Measurements from ENCODE around the gene NLRP1.

NLRP1 gene

DNA sequence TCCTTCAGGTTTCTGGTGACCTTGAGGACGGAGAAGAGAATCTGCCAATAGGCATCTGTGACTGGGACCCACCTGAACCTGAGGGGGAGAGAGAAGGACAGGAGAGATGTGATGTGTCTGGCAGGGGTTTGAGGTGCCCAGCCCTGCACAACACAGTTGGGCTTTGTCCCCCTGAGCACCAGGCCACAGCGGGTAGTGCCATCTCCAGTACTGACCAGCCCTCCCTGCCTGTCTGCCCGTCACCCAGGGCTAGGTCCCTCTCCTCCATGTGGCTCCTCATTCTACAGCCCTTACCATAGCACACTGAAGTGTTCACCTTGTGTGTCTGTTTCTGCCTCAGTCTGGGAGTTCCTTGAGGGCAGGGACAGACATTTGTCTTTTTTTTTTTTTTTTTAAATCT, 30.8 kb downstream of the NLRP1 start:
- no peak for DNase-seq

DNA sequence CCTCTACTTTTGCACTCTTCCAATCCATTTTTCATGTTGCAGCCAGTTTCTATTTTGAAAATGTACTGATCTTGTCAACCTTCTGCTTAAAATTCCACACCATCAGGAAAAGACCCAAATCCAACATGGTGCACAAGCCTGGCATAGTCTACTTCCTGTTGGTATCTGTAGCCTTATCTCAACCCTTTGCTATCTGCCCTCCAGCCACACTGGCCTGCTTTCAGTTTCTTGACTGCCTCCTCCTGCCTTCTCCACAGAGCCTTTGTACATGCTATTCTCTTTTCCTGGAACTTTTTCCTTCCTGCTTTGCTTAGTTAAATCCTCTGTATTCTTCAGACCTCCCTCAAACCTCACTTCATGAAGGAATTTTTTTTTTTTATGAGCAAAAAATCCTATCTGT, 31.5 kb downstream of the NLRP1 start:
- DNase-seq = no peak

DNA sequence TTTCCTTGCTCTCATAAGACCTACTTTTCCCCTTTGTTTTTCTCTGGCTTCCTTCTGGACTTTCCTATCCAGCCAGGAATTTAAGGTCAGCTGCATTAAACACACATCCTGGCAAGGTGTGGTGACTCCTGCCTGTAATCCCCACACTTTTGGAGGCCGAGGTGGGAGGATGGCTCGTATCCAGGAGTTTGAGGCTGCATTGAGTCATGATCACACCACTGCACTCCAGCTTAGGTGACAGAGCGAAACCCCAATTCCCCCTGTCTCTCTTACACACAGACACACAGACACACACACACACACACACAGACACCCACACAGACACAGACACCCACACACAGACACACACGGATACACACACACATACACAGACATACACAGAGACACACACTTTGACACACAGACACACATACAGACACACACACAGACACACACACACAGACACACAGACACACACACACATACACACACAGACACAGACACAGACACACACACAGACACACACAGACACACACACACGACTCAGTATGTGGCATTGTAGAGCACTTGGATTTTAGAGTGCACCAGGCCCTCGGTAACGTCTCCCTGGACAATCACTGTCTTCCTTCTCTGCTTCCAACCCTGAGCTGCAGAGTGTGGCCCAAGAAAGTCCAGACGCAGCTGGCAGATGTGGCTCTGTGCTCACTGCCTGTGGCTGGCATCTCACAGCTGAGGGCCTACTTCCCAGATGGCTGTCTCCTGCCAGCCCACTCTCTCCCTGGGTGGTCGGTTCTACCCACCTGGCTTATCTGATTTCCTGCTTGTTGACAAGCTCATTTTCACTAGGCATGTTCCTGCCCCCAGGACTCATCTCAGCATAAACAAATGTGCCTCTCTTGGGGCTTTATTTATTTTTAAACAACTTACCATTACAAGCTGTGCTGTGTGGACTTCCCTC, 39.0 kb downstream of the NLRP1 start:
- no peak for DNase-seq

DNA sequence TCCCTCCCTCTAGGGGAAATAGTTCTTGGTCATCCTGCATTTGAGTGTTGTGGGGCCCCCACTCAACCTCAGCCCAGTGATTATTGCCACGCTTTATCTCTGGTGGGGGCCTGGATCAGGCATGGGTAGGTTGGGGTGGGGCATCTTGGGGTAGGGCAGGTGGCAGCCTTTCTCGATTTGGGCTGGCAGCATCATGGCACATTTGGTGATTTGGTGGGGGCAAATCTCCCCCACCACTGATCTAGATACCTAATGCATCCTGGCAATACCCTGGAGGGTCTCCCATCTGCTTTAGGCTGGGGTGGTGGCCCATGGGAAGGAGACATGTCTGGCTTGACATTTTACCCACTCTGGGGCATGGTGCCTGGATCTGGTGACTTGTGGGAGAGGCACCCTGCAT, 40.2 kb downstream of the NLRP1 start:
- no peak for DNase-seq

DNA sequence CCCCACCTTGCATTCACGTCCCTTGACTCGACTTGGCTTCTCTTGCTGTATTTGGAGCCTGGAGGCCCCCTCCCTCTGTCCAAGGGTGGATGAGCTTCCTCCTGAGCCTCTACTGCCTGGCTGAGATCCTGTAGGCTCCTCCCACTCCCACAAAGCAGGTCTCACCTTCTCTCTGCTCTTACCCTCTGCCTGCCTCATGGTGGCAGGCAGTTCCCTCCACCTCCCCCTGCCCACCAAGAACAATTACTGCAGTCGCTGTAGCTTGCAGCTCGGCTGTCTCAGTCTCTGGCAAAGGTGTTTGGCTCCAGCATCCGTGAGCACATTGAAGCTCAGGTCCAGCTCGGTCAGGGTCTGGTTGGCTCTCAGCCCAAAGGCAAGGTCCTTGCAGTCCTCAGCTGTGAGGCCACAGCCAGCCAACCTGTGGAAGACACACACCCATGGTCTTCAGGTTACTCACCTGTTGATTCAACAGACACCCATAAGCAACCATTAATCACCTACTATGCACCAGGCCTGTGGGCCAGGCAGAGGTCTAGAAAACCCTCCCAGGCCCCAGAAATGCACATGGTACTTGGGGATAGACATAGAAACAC, 42.6 kb downstream of the NLRP1 start:
- no peak for DNase-seq

DNA sequence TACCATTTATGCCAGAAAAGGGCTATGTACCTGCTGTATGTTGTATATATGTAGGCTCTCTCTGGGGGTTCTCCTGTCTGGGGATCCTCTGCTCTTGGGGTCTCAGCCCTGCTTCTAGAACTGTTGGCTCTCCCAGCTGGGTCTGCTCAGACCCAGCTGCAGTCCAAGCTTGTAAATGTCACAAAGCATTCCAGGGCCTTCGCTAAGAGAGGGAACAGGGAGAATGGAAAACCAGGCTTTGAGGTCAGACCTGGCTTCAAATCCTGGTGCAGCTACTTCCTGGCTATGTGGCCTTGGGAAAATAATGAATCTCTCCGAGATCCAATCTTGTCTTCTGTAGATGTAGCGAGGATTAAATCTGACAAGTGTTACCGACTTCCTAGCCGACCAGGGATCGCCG, 44.0 kb downstream of the NLRP1 start:
- DNase-seq = no peak

DNA sequence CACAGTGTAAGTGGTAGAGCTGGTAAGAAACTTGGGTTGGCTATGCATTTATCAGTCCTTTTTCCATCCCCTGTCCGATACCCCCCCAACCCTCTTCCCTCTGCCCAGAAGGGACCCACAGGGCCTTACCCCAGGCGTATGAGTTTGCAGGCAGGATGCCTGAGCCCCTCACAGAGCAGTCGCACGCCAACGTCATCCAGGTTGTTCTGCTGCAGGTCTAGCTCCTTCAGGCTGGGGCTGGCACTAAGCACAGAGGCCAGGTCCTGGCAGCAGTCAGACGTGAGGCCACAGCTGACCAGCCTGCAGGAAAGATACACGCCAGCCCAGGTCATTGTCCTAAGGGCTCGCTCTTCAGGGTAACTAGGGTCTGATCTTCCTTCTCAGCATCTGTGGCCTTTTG, 45.0 kb downstream of the NLRP1 start:
- no peak for DNase-seq

DNA sequence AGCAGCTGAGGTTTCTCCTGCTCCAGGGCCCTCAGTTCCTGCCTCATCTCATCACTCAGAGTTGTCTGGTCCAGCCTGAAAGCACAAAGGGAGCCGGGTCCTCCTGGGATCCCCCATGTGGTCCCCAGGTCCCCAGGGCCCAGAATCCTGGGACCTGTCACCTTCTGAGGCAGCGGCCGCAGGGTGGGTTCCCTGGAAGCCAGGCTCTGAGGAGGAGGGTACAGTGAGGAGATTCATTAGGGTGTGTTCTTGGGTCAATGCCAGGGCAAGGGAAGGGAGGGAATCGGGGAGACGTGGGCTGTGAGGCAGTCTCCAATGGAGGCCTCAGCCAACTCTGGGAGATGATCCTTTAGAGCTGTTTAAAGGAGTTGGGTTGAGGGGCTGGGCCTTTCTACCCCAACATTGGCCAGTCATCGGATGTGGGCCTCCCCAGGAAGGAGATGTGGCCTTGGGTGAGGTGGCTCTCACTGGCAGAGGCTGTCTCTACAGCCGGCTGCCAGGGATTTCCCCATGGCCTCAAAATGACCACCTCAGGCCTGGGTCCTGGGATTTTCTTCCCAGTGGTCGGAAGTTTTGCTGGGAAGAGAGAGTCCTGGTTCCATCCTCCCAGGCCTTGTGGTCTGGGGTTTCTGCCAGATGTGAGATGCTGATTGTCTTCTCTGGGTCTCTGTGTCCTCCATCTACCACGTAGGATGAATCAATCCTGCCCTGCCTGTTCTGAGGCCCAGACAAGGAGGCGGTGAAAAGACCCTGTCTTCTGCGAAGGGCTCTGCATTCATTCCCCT, 47.3 kb downstream of the NLRP1 start:
- no peak for DNase-seq

DNA sequence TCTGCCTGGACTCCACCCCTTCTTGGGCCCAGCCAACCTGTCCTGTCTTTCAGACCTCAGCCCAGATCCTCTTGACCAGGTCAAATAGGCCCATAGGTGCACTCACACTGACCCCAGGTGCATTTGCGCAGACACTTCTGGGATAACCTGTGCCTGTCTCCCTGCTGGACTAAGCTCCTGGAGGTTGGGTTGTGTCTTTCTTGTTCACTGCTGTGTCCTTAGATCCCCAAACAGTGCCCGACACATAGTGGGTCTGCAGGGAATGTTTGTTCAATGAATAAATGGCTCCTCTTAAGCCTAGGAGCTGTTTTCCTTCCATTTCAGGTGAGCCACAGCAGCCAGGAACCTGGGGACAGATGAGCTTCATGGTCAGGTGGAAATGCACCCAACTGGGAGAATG, 48.9 kb downstream of the NLRP1 start:
- DNase-seq = no peak

DNA sequence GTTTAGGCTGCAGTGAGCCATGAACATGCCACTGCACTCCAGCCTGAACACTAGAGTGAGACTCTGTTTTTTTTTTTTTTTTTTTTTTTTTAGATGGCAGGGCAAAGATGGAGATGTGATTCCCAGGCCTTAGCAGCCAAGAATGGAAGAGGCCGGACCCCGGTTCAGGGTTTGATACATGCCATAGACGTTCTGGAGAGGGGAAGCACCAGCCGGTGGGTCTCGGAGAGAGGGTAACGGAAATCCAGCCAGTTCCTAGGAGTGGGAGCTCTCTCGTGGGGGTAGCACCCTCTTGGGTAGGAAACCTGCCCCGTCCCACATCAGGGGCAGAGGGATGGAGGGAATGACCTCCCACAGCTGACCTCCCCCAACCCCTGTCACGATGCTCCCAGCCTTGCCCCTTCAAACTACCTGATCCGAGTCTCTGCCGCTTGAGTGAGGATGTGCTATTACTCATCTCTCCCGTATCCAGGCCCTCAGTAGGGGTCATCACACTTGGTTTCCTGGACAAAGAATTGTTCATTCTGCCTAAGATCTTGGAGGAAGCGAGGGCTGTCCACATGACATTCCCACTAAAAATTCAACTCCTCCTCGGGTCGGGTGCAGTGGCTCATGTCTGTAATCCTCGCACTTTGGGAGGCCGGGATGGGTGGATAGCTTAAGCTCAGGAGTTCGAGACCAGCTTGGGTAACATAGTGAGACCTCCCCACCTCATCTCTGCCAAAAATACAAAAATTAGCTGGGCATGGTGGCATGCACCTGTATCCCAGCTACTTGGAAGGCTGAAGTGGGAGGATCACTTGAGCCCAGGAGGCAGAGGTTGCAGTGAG, 50.6 kb downstream of the NLRP1 start:
- DNase-seq = no peak

DNA sequence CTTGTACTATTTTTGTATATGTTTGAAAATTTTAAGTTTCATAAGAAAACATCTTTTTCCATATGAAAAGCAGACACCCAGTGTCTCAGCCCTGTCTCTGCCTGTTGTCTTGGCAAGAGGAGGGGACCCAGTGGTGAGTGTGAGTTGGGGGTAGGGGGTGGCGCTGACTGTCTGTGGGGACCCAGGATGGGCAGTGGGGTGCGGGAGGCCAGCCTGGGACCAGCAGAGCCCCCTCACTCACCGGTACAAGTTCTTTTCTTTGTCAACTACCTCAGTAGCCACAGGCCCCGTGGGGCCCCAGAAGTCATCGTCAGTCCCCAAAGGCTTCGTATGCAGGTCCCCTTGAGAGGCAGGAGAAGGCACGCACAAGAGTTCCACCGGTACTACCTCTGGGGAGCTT, 51.7 kb downstream of the NLRP1 start:
- no peak for DNase-seq

DNA sequence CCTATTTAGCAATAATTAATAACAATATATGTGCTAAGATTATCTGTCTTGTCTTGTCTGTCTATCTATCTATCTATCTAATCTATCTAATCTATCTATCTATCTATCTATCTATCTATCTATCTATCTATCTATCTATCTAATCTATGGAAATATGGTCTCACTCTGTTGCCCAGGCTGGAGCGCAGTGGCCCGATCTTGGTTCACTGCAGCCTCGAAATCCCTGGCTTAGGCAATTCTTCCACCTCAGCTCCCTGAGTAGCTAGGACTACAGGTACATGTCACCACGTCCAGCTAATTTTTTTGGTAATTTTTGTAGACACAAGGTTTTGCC, 53.3 kb downstream of the NLRP1 start:
- DNase-seq = no peak

DNA sequence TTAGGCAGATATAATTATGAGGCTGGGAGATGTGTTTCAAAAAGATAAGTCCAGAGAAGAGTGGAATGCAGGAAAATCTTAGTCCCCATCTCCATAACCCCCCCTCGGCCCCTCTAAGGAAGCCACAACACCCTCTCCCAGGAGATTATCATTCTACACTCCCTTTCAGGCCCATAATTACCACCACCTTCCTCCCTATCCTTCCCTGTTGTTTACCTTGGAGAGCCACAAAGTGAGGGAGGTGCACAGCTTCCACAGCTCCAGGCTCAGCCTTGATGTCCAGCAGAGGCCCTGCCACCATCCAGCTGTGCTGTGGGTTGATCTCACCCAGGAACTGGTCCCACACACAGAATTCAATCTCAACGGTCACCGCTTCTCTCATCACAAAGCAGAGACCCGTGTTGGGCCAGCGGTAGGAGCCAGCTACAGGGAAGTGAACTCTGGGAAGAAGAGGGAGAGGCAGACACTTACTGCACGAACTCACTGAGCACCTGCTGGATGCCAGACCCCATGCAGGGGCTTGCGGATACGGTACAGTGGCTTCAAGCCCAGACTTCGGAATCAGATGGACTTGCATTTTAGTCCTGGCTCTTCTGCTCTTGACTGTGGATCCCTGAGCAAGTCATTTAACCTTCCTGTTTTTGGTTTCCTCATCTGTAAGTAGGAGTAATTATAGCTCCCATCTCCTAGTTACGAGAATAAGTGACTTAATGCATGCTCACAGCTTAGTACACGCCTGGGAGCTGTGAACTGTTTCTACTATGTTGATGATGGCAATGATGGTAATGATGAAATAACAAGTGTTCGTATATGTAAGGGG, 53.8 kb downstream of the NLRP1 start:
- DNase-seq = no peak

DNA sequence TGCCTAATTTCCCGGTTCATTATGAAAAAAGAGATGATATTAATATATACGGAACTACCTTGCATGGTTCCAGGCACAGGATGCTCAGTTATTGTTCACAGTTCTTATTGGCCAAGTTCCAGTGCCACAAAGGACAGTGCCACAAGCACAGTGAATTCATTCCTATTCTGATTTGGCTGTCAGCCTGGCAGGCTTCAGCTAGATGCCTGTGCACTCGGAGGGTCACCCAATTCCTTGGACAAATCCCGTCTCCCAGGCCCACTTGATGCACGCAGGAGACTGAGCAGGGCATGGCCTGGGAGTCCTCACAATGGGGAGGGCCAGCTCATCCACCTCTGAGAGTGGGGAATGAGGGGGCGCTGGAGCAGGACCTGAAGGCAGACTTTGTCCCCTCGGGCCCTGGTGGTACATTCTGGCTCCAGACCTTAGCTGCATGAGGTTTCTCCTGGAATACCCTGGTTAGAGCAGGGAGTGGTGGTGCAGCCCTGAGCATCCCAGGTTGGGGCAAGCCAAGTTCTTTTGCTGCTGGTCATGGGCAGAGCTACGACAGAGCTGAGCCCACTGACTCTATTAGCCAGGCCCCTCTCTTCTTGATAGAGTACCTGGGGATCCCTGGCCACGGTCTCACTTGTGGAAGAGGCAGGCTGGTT, 56.6 kb downstream of the NLRP1 start:
- no peak for DNase-seq

DNA sequence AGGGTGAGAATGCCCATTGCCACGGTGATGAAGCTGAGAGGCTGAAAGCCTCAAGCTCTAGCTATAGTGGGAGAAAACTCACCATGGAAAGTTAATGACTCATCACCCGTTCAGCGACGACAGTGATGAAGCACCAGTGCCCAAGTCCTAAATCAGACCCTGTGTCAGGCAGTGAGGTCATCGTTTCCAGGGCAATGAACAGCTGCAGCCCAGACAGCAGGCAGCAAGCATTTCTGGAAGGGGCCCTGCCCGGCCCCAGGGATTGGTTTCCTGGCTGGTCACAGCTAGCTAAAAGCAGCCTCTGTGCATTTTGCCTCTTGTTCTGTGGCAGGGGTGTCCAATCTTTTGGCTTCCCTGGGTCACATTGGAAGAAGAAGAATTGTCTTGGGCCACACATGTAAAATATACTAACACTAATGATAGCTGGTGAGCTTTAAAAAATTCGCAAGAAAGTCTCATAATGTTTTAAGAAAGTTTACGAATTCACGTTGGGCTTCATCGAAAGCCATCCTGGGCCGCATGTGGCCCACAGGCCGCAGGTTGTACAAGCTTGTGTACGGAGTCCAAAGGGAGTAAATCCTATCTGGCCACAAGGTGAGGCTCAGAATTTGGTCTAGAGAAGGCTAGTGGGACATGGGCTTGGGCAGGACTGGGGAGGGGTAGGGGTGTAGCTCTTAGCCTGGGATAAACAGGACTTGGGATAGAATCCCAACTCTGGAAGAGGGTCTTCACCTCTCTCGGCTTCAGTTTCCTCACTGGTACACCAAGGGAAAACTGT, 57.3 kb downstream of the NLRP1 start:
- no peak for DNase-seq

DNA sequence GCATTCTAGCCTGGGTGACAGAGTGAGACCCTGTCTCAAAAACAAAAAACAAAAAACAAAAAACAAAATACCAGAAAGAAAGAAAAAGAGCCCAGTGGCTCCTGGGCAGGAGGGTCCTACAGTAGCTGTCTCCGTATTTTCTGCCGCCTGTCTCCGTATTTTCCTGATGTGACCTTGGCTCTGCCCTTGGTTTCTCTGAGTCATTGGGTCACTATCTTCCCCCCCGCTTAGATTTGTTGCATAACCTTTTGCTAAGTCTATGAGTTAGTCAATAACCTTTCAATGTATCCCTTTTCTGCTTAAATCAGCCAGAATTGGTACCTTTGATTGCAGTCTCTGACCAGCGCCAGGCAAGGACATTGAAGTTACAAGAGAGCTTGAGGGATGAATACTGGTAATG, 61.1 kb downstream of the NLRP1 start:
- no peak for DNase-seq

DNA sequence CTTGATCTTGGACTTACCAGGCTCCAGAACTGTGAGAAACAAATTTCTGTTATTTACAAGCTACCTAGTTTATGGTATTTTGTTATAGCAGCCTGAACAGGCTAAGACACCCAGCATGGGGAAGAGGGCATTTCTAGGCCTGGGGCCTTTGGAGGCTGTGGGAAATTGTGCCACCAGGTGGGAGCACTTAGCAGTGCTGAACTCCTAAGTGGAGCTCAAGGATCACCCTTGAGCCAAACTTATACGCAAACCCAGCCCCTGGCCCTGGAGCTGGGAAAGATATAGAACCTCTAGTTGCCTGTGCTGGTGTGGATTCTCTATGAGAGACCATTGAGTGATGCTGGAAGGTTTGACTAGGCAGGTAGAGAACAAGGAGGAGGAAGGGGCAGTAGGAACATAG, 61.8 kb downstream of the NLRP1 start:
- DNase-seq = no peak

DNA sequence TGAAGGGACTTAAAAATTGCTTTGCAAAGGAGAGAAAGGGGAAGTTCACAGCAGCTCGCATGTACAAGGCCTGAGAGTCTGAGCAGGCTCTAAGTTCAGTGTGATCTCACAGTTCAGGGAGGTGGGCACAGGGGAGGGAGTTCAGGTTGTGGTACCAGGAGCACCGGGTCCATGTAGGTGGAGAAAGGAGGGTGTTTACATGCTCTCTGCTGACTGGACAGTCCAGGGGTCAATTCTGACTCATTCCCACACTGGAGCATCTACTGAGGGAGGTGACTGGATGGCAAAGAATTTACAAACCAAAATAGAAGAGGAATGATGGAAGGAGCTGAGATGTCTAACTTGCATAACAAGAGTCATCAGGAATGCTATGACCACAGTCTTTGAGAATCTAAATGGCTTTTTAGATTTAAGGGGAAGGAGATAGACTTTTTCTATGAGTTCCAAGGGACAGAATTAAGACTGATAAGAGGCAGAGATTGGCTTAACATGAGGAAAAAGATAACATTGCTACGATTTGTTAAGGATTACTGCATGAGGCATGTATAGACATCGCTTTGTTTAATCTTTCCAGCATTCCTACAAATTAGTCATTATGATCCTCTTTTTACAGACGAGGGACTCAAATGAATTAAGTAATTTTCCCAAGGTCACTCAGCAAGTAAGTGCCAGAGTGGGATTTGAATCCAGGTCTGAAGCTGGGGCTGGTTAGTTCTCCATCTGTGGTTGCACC, 68.1 kb downstream of the NLRP1 start:
- no peak for DNase-seq

DNA sequence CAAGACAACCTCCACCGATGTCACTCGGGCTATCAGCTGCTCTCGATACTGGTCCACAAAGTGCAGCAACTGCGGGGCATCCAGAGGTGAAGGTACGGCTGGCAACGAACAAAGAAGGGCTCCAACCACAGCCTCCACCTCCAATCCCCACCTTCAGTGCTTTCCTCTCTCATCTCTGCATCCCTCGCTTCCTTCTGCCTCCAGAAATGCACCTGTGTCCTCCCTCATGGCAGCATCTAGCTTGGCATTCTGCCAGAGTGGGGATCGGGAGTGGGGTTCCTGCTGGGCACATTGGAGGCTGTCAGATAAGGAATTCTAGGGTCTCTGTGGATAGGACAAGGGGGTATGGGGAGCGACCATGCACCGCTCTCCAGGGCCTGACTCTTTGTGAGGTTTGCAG, 69.3 kb downstream of the NLRP1 start:
- DNase-seq = no peak

DNA sequence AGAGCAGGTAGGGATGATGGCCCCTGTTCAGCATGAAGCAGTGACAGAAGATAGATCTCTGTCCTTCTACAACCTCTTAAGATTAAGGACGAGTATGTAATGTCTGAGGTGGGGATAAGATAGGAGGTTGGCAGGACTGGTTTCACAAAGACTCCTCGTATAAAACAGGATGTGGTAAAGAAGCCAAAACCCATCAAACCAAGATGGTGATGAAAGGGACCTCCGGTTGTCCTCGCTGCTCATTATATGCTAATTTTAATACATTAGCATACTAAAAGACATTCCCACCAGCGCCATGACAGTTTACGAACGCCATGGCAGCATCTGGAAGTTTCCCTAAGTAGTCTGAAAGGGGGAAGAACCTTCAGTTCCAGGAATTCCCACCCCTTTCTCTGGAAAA, 70.7 kb downstream of the NLRP1 start:
- DNase-seq = no peak
